HK-2 (cell line): ENCODE measurements around the gene EPC1.
"Not testable (repeated sequence)": the region's sequence is repeated elsewhere in the genome, so short reads cannot be mapped to it uniquely, and the experiment has no call there.

Experiments used
- DNase-seq: peaks from one replicate; pipeline ENCODE4 v3.0.0-alpha.2; 2018; ENCODE audit not compliant: unreplicated experiment

The EPC1 gene

DNA sequence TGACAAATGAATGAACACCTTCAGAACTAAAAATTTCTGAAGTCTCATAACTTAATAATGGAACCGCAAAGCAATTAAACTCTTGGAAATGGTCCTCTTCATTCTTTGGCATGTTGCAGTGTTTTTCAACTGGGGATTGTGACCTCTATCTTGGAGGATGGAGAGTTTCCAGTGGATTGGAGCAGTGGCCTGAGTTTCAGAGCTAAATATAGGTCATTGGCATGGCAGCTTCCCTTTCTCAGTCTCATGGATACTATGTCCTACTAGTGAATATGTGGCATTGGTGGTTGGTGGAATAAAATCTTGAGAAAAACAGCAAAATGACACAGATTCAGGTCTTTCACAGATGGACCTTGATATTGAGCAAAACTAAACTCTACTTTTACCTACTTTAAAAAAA lies 24.1 kb upstream of the EPC1 start:
- no peak for DNase-seq

DNA sequence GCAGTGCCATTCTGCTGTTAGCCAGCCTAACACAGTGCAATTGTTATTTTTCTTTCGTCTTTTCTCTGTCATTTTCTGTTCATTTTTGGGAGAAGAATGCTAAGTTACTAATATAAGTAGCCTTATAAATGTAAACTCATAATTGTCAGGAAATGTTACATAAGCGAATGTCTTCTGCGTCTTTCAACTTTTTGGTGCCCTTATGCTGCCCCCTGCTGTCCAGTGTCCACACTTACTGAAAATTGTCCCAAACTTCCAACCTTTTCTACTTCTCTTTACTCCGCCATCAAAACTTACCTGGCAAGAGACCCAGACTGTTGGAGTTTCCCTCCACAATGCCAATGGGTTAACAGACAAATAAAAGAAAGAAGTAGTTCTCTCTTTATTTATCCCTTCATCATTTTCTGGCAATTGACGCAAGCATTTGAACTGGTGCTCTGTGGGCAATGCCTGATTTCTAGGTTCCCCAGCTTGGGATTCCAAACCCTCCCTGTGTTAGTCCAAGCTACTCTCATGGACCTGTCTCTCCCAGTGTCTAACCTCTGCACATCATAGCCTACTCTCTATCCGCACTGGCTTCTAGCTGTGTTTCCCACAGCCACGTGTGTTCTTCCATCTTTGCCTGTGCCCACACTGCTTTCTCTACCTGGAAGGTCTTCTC lies 21.0 kb upstream of the EPC1 start:
- peak; percentile 20 for DNase-seq

DNA sequence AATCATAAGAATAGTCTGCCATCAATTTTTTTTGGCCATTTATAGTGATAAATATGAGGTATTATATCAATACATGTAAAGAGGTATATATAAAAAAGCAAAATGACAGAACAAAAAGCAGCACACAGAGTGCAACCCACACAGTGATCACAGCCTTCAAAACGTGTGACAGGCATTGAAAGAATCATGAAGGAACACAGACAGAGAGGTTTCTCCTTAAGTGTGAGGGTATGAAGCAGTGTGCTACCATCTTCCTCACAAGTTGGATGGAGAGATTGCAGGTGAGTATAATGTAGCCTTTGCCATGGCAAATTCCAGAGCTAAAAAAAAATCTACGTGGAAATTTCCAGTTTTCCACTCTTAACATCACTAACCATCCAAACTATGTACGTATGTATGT lies 19.6 kb upstream of the EPC1 start:
- no peak for DNase-seq

DNA sequence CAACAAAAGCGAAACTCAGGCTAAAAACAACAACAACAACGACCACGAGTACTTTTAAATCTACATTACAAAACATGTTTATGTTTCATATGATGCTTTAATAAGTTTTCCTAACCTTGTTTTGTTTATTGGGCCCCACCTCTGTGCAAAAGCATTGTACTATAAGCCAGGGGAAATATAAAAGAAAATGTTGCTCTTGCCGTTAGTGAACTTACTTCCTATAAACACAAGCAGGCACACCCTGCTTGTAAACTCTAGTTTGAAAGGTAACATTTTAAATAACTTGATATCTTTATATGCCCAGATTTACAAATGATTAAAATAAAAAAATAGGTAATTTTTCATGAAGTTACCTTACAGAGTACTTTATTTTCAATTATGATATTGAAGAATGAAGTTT lies 19.2 kb upstream of the EPC1 start:
- DNase-seq = no peak

DNA sequence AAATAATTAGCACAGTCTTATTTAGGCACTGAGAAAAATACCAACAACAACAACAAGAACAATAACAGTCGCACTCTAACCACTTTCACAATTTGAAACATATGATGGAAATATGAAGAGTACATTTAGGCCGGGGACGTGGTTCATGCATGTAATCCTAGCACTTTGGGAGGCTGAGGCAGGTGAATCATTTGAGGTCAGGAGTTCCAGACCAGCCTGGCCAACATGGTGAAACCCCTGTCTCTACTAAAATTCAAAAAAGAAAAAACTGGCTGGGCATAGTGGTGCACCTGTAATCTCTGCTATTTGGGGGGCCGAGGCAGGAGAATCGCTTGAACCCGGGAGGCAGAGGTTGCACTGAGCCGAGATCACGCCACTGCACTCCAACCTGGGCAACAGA lies 18.4 kb upstream of the EPC1 start:
- not testable (repeated sequence) for DNase-seq

DNA sequence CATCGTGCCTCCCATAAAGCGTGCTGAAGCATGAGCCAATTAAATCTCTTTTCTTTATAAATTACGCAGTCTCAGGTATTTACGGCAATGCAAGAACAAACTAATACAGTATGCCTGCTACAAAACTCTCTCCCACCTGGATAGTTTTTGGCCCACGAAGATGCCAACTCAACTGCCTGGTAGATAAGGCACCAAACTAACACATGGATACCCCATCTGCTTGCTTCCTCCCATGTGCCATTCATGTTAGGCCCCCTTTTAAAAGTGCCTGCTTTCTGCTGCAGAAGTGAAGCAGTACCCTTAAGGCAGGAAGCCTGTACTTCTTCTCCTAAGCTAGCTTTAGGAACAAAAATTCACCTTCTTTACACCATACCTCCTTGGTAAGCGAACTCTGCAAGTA lies 15.6 kb upstream of the EPC1 start:
- no peak for DNase-seq

DNA sequence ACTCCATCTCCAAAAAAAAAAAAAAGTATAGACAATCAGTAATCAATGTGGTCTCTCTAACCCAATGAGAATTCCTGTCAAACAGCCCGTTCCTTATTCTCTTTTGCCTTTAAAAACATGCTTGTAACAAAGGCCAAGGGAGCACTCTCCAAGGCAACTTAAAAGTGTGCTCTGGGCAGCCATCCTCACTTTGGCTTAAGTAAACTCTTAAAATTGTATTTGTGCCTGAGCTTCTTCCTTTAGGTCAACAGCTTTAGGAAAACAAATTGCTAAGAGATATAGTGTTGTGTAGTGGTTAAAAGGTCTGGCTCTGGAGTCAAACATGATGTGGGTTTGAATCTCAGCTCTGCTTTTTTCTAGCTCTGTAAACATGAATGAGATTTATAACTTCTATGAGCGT lies 13.9 kb upstream of the EPC1 start:
- DNase-seq = no peak

DNA sequence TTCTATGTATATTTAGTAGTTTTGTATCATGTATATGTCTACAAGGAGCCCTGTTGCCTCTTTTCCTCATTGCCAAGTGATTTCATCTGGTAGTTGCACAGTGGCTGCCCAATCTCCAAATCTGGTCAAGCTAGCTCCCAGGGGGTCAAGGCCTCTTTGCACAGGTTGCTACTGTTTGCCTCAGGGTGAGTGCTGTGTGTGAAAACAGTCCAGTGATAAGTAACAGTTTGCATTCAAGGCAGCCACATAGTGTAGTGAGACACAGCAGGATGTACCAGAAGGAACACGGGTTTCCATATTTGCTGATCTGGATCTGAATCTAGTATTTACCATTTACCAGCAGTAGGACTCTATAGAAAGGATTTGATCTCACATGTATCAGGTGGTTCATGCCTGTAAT lies 13.3 kb upstream of the EPC1 start:
- no peak for DNase-seq

DNA sequence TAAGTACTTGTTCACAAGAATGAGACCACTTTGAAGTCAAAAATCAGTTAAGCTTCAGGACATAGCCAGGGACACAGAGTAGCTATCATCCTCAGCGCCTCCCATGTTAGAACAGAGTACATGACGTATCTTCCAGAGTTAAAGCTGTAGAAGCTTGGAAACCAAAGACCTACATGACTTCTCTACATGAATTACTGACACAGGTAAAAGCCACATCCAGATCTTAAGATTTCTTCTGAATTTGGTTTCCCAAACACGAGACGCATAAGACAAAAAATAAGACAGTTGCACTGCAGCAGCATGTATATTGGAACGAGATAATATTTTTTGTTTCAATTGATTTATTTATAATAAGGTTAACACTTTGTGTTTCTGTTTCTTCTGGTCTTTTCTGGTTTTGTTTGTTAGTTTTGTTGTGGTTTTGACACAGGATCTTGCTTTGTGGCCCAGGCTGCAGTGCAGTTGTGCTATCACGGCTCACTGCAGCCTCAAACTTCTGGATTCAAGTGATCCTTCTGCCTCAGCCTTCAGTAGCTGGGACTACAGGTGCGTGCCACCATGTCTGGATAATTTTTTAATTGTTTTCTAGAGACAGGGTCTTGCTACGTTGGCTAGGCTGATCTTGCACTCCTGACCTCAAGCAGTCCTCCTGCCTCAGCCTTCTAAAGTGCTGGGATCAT lies 10.2 kb upstream of the EPC1 start:
- DNase-seq = no peak

DNA sequence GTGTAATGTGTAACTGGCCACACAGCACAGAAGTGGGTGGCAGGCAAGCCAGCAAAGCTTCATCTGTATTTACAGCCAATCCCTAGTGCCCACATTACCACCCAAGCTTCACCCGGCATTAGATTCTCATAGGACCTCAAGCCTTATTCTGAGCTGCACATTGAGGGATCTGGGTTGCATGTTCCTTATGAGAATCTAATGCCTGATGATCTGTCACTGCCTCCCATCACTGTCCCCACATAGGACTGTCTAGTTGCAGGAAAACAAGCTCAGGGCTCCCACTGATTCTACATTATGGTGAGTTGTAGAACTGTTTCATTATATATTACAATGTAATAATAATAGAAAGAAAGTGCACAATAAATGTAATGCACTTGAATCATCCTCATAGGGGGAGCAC lies 7.7 kb upstream of the EPC1 start:
- DNase-seq = not testable (repeated sequence)

DNA sequence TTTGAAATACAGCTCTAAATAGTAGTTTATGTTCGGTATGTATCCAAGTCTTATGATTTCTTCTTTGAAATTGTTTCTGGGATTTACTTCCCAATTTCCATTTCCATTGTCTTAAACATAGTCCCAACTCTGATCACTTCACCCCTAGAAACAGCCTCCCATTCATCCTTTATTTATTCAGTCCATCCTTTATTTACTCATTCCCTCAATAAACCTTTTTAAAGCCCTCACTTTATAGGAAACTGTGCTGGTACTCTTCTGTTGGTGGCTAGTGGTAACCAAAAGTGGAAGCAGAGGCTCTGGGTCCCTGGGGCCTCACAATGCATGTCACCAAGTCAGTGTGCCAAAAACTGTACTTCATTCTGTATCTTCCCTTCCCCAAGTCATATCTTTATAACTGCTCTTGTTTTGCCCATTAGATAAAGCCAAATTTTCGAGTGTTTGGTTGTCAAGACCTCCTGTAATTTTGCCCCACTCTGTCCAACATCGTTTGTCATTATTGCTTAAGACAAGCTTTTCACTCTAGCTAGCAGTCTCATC lies 3.9 kb upstream of the EPC1 start:
- no peak for DNase-seq

DNA sequence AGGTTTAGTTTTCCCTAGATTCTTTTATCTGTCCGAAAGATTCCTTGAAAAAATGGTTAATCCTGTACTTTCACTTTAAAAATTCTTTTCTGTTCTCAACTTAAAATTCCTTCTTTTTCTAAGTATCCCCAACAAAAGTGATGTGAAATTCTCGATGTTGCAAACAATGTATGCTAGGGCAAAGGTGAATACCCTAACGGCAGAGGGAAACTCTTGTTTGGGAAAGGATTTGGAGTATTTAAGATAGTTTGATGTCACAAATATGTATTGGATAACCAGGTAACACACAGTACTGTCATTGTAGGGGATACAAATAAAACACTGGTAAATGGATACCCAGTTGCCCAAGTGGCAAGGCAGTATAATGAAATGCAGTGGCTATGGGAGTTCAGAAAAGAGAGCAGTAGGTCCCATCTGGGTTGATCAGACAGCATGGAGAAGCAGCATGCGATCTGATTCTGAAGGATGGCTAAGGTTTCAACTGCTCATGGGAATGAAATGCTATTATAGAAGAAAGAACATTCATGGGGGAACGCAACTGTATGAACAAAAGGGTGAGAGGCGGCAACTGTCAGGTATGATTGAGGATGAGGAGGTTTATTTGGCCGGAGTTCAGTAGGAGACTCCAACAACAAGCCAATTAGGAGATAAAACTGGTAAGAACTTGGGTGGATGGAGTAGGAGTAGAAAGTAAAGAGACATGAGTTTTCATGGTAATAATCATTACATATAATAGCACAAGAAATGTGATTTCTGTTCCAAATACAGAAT lies 3.2 kb upstream of the EPC1 start:
- no peak for DNase-seq

DNA sequence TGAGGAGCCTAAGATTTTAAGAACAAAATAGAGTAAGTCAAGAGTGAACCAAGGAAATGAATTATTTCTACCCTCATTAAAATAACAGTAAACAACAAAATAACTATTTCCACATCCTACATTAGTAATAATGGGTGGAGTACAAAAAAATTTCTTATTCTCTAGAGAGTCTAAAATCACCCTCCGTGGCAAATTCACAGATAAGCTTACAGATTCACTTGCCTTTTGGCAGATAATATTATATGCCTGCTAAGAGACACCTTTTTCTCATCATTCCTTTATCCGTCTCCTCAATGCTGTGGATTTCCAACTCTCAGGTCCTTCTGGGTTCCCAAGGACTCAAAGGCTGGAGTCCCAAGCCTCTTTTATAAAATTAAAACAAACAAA lies 2.2 kb upstream of the EPC1 start:
- no peak for DNase-seq

DNA sequence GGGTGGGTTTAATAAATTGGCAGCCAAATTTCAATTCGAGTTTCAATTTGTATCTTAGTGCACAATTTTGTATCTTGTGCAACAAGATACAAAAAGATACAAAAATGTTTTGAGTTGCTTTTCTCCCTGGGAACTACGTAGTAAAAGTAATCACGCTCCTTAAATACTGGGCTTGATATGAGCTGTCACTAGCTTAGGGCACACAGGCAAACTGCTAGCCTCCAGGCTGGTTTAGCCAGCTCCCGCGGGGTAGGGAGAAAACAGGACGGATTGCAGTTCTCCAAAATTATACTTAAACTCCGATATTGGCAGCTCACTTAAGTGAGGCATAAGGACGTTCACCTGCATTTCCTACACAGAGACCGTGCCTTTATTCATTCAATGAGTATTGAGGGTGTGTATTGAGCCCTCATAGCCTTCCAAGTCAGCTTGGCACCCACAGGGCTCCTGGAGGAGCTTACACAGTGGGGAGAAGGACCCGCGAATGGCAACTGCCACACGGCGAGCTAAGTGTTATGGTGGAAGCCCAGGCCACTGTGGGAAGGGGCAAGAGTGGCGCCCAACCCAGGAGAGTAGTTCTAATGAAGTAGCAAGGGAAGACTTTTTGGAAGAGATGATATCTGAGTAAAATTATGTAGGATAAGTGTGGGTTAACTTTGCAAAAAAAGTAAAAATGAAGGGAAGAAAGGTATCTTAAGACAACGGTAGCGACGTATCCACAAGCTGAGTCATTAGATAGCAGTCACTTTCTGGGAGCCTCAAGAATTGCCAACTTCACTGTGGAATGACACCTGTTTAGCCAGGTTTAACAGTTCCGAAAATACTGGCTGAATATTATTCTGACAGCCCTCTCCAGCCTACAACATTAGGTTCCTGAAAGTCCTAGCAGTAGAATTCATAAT lies 1.6 kb upstream of the EPC1 start:
- no peak for DNase-seq

DNA sequence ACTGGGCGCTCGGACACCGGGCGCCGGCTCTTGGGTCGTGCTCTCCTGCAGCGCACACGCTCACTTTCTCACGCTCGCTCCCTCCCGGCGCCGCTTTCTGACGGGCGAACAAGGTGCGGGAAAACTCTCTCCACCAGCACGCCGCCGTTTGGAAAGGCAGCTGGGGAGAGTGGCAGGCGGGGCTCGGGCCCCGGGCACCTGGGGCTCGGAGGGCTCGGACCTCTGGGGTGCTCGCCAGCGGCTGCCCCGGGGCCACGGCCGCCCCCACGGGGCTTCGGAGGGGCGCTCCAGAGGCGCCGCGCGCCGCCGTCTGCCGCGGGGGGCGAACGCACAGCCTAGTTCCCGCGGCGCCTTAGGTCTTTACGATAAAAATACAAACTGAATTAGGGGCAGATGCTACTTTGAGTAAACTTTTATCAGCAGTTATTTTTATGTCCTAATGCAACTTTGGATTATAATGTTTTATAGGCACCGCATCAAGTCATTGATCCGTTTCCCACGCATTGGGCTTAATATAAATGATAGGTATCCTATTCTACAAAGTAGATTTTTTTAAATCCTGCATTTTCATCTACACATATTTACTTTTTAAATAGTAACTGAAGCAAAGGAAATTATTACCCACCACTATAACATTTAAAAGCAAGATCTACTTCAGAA lies 535 bp upstream of the EPC1 start:
- DNase-seq = no peak

DNA sequence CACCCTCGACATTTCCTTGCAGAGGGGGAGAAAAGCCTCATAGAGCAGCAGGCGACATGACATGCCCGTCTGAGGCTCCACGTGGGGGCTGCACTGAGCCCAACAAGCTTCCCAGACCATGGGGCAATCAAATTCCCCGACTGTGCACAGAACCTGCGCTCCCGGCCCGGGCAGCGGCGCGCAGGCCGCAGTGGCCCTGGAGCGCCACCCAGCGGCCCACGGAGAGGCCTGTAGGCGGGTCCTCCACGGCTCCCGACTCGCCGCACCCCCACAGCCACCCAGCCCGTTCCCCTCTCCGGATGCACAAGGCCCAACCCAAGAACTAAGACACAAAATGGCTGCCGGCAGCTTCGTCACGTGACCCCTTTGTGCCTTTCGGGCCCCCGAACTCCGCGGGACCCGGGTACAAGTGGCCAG lies 816 bp downstream of the EPC1 start:
- peak; percentile 92 for DNase-seq

DNA sequence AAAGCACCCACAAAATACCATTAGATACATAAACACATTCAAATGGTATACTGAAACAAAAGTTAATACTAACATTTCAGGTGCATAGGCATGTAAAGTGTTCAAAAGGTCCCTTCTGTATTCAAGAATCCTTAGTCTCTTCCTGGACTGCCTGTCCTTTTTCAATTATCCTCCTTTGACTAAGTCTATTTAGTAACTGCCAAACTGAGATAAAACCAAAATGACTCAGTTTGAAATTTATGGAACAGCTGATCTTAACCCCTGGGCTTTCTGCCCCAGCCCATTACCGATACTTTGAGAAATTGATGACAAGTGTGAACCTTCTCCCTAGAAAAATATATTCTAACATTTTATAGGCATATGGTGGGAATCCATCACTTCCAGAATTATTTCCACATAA lies 5.4 kb downstream of the EPC1 start:
- no peak for DNase-seq

DNA sequence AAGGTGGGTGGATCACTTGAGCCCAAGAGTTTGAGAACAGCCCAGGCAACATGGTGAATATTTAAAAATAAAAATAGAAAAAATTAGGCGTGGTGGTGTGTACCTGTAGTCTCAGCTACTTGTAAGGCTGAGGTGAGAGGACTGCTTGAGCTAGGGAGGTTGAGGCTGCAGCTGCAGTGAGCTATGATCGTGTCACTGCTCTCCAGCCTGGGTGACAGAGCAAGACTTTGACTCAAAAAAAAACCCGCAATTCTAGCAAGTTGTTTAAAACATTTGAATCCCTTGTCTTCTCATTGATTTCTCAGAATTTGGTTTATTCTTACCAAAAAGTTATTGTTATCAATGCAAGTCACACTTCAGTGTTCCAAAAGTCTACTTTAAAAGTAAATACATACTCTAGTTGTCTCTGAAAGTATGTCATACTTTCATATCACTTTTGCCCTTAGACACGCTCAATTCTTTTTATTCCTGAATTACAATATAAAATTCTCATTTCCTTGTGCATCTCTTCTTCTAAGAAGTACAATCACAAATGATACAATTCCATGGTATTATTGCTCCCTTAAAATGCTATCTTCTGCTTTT lies 6.3 kb downstream of the EPC1 start:
- DNase-seq = no peak

DNA sequence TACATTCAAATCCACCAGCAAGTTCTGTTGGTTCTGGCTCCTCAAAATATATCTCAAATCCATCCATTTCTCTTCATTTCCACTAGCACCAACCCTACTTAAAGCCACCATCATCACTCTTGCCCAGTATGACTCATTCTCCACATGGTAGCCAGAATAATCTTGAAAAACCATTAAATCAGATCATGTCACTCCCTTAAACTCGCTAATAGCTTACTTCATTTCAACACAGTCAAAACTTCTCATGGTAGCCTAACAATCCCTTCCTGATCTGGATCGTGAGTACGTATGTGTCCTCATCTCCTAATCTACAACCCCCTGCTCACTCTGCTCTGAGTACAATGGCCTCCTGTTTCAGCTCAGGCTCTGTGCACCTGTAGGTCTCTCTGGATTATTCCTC lies 8.7 kb downstream of the EPC1 start:
- DNase-seq = no peak

DNA sequence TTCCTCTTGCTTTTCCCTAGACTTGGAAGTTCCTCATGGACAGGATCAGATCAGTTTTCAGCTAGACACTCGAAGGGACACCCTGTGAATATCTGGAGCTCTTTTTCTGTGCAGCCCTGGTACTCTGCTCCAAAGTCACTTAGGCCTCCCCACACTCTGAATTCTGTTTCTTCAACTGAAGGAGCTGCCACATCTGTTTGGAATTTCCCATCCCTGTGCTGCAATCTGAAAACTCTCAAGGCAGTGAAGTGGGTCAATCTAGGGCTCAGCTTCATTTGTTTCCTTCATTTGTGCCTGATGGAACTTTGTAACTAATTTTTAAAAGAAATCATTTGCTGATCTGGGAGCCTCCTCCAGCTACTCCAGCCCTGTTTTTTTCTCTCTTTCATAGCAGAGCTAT lies 9.6 kb downstream of the EPC1 start:
- DNase-seq = no peak

DNA sequence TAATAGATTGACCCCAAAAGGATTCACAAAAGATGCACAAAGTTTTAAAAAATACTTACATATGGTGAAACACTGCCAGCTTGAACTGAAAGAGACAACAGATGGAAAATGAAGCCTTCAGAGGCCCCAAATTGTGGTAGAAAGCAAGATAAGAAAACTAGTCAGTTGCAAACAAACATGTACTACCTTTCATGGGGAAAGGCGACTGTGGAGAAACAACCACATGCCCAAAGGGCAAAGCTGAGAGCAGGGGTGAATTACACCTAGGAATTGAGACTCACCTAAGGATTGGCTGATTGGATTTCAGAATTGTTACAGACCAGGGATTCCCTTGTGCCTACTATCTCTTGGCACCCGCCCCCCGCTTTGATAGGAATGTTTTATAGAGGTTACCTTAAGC lies 13.1 kb downstream of the EPC1 start:
- no peak for DNase-seq
